ENCODE measurements around the gene RPS21. TPM values are rescaled to one million over a fixed set of nuclear protein-coding genes. Genes with fewer than 3 reads are reported as not detected.

The RPS21 gene
- total and polyA plus RNA-seq, 2 of the 13 experiments (the other 11 are each of a cell fraction or from before 2014, with no cell fraction given), result 2,647 to 11,063 TPM

GRCh38 chr20:62367633-62368391, 19.1 kb upstream of the RPS21 start (continued):
- no peak for TF ChIP-seq NR2F1 (CRISPR knock-in tag; IDR thresholded peaks at IDR 0.05)
- TF ChIP-seq HOXA7 (CRISPR knock-in tag; IDR thresholded peaks at IDR 0.05), result no peak
- TF ChIP-seq TBP (CRISPR knock-in tag; IDR thresholded peaks at IDR 0.05), result no peak
- no peak; the same call in none of the 2 replicates for TF ChIP-seq ELF4 (CRISPR knock-in tag; IDR thresholded peaks at IDR 0.05; ENCODE audit: borderline replicate concordance)
- peak; percentile 79 for TF ChIP-seq NR2C2 (CRISPR knock-in tag; IDR thresholded peaks at IDR 0.05; ENCODE audit: borderline replicate concordance)
- TF ChIP-seq PRMT3 (CRISPR knock-in tag; IDR thresholded peaks at IDR 0.05; ENCODE audit: borderline replicate concordance, low read depth), result no peak; the same call in 1 of the 2 replicates
- TF ChIP-seq ZSCAN5A (CRISPR knock-in tag; IDR thresholded peaks at IDR 0.05; ENCODE audit: borderline replicate concordance), result no peak
- TF ChIP-seq CBX2 (IDR thresholded peaks at IDR 0.05; ENCODE audit: low read depth, low read length), result no peak
- TF ChIP-seq CBX2 (CRISPR knock-in tag; IDR thresholded peaks at IDR 0.05; ENCODE audit: low read depth), result no peak
- no peak for TF ChIP-seq PRDM15 (CRISPR knock-in tag; IDR thresholded peaks at IDR 0.05)
- TF ChIP-seq HOXA3 (CRISPR knock-in tag; IDR thresholded peaks at IDR 0.05), result no peak
- TF ChIP-seq ZNF235 (CRISPR knock-in tag; IDR thresholded peaks at IDR 0.05; ENCODE audit: borderline replicate concordance), result 0 out of 2 replicates have a peak, but pooled peaks have one; percentile 64
- 0 out of 2 replicates have a peak, but pooled peaks have one; percentile 4 for TF ChIP-seq HHEX (CRISPR knock-in tag; IDR thresholded peaks at IDR 0.05)
- peak; percentile 72 for TF ChIP-seq ZNF30 (CRISPR knock-in tag; IDR thresholded peaks at IDR 0.05)
- no peak; the same call in 1 of the 2 replicates for TF ChIP-seq ZNF280D (CRISPR knock-in tag; IDR thresholded peaks at IDR 0.05)
- no peak; the same call in 1 of the 2 replicates for TF ChIP-seq ZFP41 (CRISPR knock-in tag; IDR thresholded peaks at IDR 0.05; ENCODE audit: borderline replicate concordance)
- TF ChIP-seq ZNF550 (CRISPR knock-in tag; IDR thresholded peaks at IDR 0.05; ENCODE audit: borderline replicate concordance), result no peak
- TF ChIP-seq ZNF136 (CRISPR knock-in tag; IDR thresholded peaks at IDR 0.05; ENCODE audit: low read depth), result peak; percentile 81

All from HepG2 (cell line).